22Rv1 (cell line): Measurements from ENCODE around the gene C1QB.

ENCODE experiments used
- CTCF ChIP-seq: fragments of 450-650 bp; IDR thresholded peaks from 2 replicates; pipeline ENCODE4 v1.5.1; 2017; ENCODE audit warnings: mild to moderate bottlenecking
- ZFX ChIP-seq: fragments of 450-650 bp; IDR thresholded peaks from 2 replicates; pipeline ENCODE4 v1.6.1; 2017; ENCODE audit warnings: antibody characterized with exemption, borderline replicate concordance

DNA sequence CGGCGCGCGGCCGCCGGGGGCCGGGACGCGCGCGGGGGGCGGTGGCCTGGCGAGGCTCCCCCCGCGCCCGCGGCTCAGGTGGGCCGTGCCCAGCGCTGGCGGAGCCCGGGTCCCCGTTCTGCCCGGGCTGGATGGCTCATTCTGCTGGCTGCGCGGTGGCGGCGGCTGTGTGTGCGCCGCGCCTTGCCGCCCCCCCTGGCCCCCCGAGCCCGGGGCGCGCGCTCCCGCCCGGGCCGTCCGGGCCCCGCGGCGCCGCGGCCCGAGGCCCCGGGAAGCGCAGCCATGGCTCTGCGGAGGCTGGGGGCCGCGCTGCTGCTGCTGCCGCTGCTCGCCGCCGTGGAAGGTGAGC lies 57.6 kb downstream of the C1QB start, which contains the start of gene EPHB2:
- TF ChIP-seq CTCF (no peak), ZFX (no peak)
